Globus pallidus (tissue), 1 donor: ENCODE results near the gene NUBP1.

Source experiments
- DNase-seq: peaks from one replicate; pipeline ENCODE4 v3.0.0-alpha.2; 2015; ENCODE audit warnings: low spot score

Gene NUBP1

GRCh38 chr16:10806698-10807097 lies 63.1 kb downstream of the NUBP1 start:
- DNase-seq, result peak; percentile 14

- DNase-seq, result no peak
Measured at GRCh38 chr16:10808218-10808617, 64.6 kb downstream of the NUBP1 start.

GRCh38 chr16:10808850-10809249 lies 65.2 kb downstream of the NUBP1 start:
- no peak for DNase-seq

- no peak for DNase-seq
Measured at GRCh38 chr16:10809706-10810105, 66.1 kb downstream of the NUBP1 start.

GRCh38 chr16:10812312-10813098 lies 68.9 kb downstream of the NUBP1 start:
- DNase-seq, result no peak

- no peak for DNase-seq
Measured at GRCh38 chr16:10813099-10813455, 69.4 kb downstream of the NUBP1 start.

GRCh38 chr16:10817514-10817913 lies 73.9 kb downstream of the NUBP1 start:
- DNase-seq, result no peak

- no peak for DNase-seq
Measured at GRCh38 chr16:10817963-10818941, 74.6 kb downstream of the NUBP1 start, which contains the start of gene TVP23A. Gene TVP23A (minus strand): TSS chr16:10818794. CDS start chr16:10818493, 301 bp downstream.
